Glomerular visceral epithelial cell (primary cell): Measurements from ENCODE around the gene LCP2.

Experiments
- DNase-seq: peaks from one replicate; pipeline ENCODE4 v3.0.0-alpha.2; 2016; ENCODE audit errors: extremely low spot score

LCP2 gene

DNA sequence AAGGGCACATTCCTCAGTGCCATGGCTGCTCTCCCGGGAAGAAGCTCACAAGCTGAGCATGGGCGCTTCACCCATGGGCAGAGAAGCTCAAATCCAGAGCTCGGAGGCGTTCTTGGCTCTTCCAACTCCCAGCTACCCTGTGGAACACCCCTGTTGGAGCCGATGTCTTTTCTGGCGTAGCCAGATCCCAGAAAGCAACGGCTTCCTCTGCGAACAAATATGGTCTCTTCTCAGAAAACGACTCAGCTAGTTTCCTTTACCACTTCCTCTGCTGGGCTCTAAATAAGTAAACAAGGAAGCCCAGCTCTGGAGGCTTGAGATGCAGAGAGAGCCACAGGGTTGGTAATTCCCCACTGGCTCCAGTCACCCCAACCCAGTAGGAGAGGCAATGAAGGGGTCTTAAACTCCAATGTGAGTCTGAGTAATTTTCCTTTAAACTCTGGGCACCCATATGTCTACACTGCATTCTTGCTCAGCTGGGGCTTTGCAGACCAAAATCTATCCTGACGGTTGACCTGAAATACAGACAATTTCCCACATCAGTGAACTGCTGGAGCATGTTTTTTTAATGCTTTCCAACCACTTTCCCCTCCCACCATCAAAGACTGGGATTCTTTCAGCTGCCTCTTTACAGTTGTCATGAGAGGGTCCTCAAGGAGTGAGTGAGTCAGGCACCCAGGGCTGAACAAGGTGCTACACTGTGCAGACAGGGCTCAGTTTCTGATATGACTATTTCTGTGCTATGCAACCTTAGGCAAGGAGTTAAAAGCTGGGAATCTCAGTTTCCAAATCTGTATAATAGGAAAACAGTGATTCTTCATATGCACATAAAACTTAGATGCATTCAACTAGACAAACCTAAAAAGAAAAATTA lies at the start of gene LCP2:
LCP2 (minus strand) TSS at position 189 of the 874 bp plus-strand sequence; CDS start at position 23, 166 bp downstream.
- DNase-seq = no peak

DNA sequence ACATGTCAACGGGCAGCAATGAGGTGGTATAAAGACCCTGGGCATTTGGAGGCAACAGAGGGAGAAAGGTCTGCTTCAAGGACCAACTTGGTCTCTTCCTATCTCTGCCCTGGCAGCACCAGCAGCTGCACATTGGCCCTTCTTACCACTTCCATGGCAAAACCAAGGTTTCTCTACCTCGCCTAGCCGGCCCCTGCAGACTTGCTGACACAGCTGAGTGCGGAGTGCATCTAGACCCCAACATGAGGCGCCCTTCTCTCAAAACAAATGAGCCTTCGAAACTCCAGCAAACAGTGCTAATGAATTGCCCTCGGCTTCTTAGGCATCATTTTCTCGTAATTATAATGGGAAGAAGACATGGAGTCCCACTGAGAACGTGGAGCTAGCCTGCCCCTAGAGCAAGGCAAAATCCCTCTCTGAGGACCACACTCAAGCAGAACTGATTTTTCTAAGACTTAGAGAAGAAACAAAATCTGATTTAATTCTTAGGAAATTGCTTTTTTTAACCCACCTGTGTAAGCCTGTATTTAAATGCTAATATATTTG lies 49.5 kb upstream of the LCP2 start:
- DNase-seq = no peak

DNA sequence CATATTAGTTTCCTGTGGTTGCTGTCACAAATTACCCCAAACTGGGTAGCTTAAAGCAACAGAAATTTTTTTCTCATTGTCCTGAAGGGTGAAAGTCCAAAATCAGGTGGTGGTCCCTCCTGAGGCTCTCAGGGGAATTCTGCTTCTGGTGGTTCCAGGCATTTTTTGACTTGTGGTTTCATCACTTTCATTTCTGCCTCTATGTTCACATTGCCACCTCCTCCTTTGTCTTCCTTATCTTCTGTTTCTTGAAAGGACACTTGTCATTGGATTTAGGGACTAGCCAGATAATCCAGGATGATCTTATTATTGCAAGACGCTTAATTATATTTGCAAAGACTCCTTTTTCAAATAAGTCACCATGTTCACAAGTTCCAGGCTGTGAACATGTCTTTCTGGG lies 48.4 kb upstream of the LCP2 start:
- no peak for DNase-seq

DNA sequence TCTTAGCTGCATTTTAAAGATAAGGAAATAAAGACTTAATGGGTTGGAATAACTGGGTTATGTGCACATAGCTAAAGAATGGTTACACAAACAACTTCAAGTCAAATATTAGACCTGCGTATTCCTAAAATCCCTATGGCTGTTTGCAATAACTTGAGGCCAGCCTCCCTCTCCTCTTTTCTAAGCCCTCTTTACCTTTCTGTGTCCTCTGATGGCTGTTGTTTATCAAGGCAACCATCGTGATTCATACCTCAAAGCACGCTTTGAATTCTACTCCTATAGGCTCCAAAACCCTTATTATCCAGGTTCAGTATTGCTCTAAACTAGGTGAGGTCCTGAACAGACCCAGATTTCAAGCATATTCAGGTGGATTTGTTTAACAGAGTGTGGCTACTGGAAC lies 45.6 kb upstream of the LCP2 start:
- no peak for DNase-seq

DNA sequence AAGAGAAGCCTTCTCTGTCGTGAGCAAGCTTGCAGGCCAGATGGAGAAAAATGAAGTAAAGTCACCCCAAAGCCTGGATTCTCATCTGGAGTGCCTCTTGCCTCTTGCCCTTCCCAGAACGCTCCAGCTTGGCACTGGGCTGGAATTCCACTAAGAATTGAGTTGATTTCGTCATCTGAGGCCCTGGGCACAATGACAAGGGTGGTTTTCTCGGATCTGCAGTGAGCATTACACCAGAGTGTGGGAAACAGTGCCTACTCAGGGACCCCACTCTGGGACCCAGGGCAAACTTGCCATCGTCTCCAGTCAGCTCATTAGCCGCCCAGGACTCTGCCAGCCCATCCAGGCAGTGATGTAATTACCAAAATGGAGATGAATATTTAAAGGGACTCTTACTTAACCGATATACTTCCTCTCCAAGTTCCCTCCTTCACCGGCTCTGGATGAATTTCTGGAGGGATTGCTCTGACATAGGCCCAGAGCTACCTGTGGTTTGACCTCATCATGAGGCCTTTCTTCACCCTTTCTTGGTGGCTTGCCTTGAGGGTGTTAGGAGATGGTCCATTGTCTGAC lies 44.7 kb upstream of the LCP2 start:
- DNase-seq = no peak

DNA sequence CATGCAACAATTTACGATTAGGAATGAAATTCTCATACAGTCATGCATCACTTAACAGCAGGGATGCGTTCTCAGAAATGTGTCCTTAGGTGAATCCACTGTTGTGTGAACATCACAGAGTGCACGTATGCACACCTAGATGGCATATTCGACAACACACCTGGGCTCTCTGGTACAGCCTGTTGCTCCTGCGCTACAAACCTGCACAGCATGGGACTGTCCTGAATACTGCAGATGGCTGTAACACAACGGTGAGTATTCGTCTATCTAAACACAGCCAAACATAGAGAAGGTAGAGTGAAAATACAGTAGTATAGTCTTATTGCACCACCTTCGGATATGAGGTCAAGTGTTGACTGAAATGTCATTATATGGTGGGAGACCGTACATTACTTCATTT lies 44.0 kb upstream of the LCP2 start:
- no peak for DNase-seq

DNA sequence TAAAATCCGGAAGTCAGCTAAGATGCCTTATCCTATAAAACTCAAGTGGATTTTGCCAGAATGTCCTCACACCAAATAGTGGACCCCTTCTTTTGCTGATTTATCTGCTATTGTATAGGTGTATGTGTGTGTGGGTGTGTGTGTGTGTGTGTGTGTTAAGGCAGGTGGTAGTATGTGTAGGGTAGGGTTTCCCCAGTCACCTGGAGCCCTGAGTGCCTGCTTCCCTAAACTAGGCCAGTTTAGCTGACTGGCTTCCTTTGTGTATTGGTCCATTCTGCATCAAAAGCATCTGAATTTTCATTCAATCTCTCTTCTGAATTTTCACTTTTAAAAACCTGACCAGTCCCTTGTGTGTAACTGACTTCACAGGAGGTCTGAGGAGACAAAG lies 42.2 kb upstream of the LCP2 start:
- no peak for DNase-seq

DNA sequence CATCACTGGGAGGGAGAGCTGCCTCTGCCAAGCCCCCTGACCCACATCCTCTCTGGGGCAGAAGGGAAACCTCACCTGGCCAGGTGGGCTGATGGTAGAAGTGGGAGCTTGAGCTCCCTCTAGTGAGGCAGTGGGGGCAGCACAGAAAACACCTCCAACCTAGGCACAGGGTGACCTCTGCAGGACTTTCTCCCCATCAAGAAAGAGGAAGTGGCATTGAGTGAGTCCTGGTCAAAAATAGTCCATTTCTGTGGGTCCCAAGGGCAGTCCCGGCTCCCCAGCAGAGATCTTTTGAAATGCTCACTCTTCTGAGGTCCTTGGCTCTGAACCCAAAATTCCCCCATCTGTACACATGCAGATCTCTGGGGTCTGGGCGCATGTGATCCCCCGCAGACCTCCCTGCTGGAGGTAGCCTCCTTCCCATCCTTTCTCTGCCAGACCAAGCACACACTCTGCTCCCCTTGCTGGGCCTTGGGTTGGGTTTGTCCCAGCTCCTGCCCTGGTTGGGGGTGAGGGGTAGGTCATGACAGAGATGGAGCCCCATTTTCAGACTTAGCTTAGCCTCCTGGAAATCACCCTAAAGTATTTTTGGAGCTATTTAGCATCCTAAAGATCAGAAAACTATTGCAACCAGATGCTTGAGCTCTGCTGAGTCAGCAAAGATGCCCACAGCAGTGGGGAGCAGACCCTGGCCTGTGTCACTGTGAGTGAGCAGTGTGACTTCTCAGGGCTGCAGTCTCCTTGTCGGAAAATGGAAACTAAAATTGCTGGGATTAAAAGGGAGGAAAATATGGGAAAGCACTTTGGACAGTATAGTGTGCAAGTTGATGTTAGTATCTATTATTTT lies 41.6 kb upstream of the LCP2 start:
- DNase-seq = no peak

DNA sequence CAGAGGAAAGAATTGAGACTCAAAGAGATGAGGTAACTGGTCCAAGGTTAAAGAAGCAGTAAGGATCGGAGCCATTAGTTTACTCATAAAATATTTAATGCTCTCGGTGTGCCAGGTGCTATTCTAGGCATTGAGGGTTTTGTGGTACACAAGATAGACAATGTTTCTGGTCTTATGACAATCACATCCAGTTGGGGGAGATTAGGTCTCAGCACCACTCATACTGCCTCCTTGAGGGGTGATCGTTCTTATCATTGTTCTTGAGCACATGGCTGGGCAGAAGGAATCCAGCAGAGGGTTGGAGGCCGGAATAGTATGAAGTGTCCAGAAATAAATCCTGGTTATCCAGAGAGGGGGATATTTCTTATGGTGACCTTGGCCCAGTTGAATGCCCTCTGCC lies 40.7 kb upstream of the LCP2 start:
- DNase-seq = no peak

DNA sequence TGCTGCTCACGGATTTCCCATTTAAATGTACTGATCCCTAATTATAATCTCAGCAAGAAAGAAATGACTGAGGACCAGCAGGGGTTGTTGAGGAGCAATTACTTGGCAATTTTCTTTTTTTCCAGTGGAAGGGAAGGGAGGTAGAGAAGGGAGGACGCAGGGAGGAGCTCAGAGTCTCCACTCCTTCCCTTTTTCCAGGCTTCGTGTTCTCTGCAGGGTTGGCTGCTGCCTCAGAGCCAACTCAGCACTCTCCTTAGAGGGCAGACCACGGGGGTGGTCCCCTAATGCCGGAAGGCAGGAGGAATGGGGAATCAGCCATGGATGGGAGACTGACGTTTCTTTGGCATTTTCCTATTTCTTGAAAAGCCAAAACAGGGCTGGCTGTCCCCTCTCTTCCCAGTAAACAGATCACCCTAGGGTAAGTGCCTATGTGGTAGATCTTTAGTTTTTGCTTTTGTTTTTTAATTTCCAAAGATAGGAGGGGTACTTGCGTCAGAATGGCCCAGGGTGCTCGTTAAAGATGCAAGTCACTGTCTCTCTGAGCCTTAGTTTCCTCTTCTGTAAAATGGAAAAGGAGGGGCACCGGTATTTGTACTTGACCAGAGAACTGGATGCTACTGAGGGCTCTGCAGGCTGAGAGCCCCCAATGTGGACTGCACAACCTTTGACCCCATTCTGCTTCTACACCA lies 39.6 kb upstream of the LCP2 start:
- DNase-seq = no peak

DNA sequence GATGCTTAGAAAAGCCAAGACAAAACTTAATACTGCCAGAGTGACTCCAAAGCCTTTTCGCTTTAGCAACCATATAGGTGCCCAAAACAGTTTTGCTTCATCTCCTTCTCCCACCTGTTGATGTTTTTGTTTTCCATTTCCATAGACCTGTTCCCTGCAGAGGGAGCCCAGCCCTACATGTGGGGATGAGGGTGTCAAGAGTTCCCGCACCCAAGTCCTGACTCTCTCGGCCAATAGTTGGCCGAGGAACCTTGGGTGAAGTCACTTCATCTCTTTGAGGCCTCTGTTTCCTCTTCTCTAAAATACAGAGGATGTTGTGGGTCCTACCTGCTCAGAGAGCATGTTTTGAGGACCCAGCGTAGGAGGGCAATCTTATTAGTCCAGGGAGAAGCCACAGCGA lies 38.5 kb upstream of the LCP2 start:
- no peak for DNase-seq

DNA sequence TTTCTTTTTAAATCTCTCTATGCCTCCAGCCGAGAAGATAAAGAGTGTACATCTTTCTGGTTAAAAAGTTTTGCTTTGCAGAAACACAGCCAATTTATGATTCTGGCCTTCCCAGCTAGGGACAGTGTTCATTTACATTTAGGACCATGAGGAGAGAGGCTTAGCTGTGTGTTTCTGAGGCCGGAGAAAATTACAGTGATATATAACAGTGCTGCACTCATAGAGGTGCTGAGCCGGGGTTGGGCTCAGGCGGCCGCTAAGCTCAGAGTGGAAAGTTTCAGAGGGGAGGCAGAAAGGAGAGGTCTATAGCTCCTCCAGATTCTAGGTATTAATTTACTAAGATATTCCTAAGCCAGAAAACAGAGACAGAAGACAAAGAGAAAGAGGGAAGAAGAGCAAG lies 37.0 kb upstream of the LCP2 start:
- DNase-seq = no peak

DNA sequence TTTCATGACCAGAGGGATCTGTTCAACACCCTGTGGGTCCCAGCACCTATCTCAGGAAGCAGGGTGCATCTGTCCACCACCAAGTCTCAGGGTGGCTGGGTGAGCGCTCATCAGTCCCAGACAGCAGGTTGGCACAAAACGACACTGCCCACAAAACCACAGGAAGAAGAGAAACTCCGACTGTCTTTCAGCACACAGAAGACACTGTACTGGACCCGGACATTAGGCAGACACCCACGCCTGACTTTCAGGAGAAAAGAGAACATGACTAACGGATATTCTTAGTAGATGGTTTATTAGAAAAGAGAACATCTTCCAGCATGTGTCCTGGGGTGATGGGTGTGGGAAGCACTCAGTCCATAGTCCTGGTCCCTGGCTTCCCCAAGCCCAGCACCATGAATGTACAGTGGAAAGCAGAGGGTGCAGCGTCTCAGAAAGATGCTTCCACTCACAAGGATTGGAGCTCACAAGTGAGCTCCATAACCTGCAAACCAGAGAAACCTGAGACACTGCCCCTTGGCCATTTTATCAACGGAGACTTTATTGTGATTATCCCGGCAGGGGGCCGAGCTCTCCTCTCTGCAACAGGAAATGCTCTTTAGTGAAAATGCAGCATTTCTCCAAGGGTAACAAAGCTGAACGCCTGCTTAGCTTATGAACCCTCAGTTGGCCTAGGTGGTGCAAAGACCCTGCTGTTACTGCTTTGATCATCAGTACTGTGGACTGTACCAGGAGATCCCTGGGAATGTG lies 35.8 kb upstream of the LCP2 start:
- DNase-seq = no peak

DNA sequence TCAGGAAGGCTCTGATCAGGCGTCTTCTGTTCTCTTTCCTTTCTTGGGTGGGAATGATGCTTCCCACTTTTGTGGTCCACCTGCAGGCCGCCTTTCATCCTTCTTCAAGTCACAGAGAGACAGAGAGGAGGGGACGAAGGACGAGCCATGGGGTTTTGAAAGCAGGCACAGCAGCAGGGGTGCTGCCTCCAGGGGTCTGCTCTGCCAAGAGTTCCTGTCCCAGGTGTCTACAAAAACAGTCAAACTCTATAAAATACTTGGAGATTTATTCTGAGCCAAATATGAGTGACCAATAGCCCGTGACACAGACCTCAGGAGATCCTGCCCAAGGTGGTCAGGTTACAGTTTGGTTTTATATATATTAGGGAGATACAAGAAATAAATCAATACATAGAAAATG lies 34.5 kb upstream of the LCP2 start:
- no peak for DNase-seq

DNA sequence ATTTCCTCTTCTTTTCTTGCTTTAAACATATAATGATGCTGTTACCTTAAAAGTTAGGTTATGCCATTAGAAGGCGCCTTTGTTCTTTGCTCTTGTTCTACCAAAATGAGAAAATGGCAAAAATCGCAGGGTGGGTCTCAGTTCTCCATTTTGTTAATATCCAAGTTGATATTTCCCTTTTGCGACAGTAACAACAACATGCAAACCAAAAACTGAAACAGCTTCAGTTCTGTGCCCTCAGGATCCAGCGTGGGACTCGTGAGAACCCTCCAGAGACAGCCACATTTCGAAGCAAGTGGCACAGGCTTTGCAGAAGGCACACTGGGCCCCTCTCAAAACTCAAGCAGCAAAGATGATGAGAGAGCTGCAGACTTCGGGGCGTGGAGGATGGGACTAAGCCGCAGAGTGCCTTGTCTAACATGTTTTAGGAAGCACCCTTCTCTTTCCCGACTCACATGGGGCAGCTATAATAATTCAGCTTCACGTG lies 33.0 kb upstream of the LCP2 start:
- DNase-seq = no peak

DNA sequence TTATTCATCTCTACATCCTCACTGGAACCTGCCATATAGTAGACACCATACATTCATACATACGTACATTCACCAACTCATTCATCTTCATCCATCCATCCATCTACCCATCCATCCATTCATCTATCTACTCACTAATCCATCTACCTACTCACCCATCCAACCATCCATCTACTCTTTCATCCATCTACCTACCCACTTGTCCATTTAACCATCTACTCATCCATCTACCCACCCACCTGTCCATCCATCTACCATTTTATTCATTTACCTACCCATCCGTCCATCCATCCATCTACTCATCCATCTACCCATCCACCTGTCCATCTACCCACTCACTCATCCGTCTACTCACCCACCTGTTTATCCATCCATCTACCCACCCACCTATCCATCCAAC lies 31.9 kb upstream of the LCP2 start:
- DNase-seq = no peak

DNA sequence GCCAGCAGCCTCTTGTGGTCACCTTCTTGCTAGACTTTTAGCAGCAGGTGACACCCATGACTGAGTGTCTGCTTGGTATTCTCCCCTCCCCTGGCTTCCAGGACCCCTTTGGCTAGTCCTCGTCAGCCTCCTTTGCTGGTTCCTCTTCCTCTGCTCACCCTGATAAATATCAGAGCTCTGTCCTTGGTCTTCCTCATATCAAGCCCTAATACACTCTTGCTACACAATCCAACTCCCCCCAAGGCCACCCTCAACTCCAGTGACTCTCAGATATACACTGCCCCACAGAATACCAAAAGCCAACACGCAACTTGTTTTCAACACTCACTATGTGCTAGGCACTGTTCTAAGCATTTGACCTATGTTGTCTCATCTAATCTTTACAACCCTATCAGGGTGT lies 30.3 kb upstream of the LCP2 start:
- no peak for DNase-seq

DNA sequence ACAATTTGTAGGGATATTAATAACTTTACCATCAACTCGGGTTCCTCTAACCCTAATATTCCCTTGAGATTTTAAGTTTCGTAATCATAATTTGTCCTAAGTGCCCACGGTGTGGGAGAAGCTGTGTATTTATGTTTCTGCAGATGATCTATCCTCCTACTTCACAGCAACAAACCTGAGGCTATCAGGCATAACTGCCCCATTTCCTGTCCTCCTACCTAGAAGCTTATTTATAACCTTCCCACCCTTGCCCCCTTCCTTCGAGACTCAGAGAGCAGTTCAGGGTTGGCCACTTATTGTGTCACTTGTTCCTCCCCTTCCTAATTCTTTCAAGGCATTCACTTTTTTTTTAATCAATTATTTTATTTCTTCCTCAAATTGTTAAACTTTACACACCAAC lies 29.6 kb upstream of the LCP2 start:
- no peak for DNase-seq

DNA sequence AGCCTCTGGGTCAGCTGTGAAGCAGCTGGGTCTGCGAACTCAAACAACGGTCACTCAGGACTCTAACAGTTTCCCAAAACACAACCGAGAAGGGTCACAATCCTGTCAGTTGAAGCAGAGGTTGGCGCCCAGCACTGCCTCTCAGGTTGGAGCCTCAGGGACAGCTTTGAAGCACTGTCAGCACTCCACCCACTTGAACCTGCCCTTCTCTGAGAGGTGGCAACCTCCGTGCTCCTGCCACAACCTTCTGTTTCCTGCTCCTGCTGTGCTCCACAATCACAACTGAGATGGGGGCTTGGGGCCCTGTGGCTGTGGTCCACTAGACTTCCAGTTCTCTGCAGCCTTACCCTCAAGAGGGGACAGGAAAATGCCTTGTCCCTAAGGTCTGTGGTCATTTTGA lies 21.7 kb upstream of the LCP2 start:
- DNase-seq = no peak

DNA sequence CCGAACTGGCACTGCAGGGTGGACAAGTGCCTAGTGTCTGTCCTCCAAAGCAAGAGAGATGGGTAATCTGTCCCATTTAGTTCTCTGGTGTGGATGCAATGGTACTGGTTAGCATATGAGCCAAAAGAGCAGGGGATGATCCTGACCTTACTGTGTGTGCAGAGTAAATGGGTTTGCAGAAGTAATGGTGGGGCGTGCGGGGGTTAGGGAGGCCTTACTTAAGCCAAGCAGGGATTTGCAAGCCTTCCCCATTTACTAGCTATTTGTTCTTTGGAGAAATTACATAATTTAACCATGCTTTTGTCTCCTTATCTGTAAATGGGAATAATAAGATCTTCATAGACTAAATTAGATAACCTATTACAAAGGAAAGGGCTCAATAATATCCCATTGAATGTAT lies 19.9 kb upstream of the LCP2 start:
- DNase-seq = no peak

DNA sequence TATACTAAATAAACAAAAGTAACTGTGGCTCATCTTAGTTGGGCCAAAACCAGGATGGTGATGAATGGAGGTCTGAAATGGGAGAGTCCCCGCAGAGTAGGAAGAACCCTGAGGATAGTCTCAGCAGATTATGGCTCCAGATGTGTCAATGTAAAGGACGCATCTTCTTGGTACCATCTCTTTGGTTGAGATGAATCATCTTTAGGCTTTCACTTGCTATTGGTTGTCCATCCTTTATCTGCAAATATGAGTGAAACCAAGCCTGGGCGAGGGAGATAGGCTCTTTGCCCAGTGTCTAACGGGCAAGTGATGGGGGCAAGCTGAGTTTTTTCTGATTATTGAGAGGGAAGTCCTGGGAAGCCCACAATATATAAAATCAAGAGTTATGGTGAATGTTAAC lies 19.4 kb upstream of the LCP2 start:
- DNase-seq = no peak
